H9 (cell line): ENCODE data around the gene TANK. TPM values are rescaled to one million over a fixed set of nuclear protein-coding genes. Genes with fewer than 3 reads are reported as not detected.
"Not testable (repeated sequence)": the region's sequence is repeated elsewhere in the genome, so short reads cannot be mapped to it uniquely, and the experiment has no call there.

ENCODE experiments used
- DNase-seq: peaks from one replicate; pipeline ENCODE4 v3.0.0-alpha.2; 2017
- H2AFZ ChIP-seq: one replicate; pipeline ENCODE4 v1.6.1; 2013; ENCODE audit warnings: mild to moderate bottlenecking, low read length, control low read depth, moderate library complexity
- H2AK5ac ChIP-seq: 2 replicates; pipeline ENCODE4 v1.6.1; 2013; ENCODE audit warnings: low read length, control low read depth, mixed read lengths; ENCODE audit not compliant: insufficient read length
- H2BK120ac ChIP-seq: one replicate; pipeline ENCODE4 v1.6.1; 2013; ENCODE audit warnings: low read depth, mild to moderate bottlenecking, low read length, control low read depth, inconsistent platforms; ENCODE audit not compliant: poor library complexity, severe bottlenecking
- H2BK12ac ChIP-seq: 2 replicates; pipeline ENCODE4 v1.6.1; 2013; ENCODE audit warnings: low read length, control low read depth, mixed read lengths, low read depth; ENCODE audit not compliant: insufficient read length
- H2BK15ac ChIP-seq: 2 replicates; pipeline ENCODE4 v1.6.1; 2013; ENCODE audit warnings: low read depth, low read length, control low read depth
- H2BK20ac ChIP-seq: one replicate; pipeline ENCODE4 v1.6.1; 2013; ENCODE audit warnings: low read depth, mild to moderate bottlenecking, low read length, control low read depth, inconsistent platforms; ENCODE audit not compliant: poor library complexity, severe bottlenecking
- H2BK5ac ChIP-seq: 2 replicates; pipeline ENCODE4 v1.6.1; 2013; ENCODE audit warnings: low read length, control low read depth, mixed read lengths; ENCODE audit not compliant: insufficient read length
- H3K14ac ChIP-seq: 2 replicates; pipeline ENCODE4 v1.6.1; 2013; ENCODE audit warnings: low read length, control low read depth; ENCODE audit not compliant: insufficient read depth
- H3K18ac ChIP-seq: 2 replicates; pipeline ENCODE4 v1.6.1; 2013; ENCODE audit warnings: low read depth, mild to moderate bottlenecking, mixed read lengths, low read length, control low read depth; ENCODE audit not compliant: insufficient read length
- H3K23ac ChIP-seq: 2 replicates; pipeline ENCODE4 v1.6.1; 2013; ENCODE audit warnings: low read length, control low read depth, mixed read lengths, low read depth; ENCODE audit not compliant: insufficient read length
- H3K23me2 ChIP-seq: 2 replicates; pipeline ENCODE4 v1.6.1; 2013; ENCODE audit warnings: low read depth, mild to moderate bottlenecking, mixed read lengths, low read length, control low read depth; ENCODE audit not compliant: insufficient read length, poor library complexity, severe bottlenecking
- H3K27ac ChIP-seq: 2 replicates; pipeline ENCODE4 v1.5.1; 2013; ENCODE audit warnings: low read length, control low read depth, mixed read lengths, low read depth; ENCODE audit not compliant: insufficient read length
- H3K27me3 ChIP-seq: 2 replicates; pipeline ENCODE4 v1.6.1; 2013; ENCODE audit warnings: low read length, control low read depth, inconsistent platforms; ENCODE audit not compliant: insufficient read depth
- H3K4ac ChIP-seq: 2 replicates; pipeline ENCODE4 v1.6.1; 2013; ENCODE audit warnings: low read depth, mild to moderate bottlenecking, control low read depth, inconsistent platforms, low read length, moderate library complexity
- H3K4me1 ChIP-seq: 2 replicates; pipeline ENCODE4 v1.6.1; 2013; ENCODE audit warnings: low read length, control low read depth, inconsistent platforms; ENCODE audit not compliant: insufficient read depth
- H3K4me2 ChIP-seq: 2 replicates; pipeline ENCODE4 v1.6.1; 2013; ENCODE audit warnings: low read length, control low read depth, mixed read lengths; ENCODE audit not compliant: insufficient read length, insufficient read depth
- H3K56ac ChIP-seq: 2 replicates; pipeline ENCODE4 v1.6.1; 2013; ENCODE audit warnings: low read depth, mild to moderate bottlenecking, mixed read lengths, low read length, control low read depth; ENCODE audit not compliant: insufficient read length
- H3K79me1 ChIP-seq: 2 replicates; pipeline ENCODE4 v1.6.1; 2013; ENCODE audit warnings: low read depth, mild to moderate bottlenecking, moderate library complexity, low read length, control low read depth, inconsistent platforms; ENCODE audit not compliant: insufficient read depth, poor library complexity, severe bottlenecking
- H3K79me2 ChIP-seq: 2 replicates; pipeline ENCODE4 v1.6.1; 2013; ENCODE audit warnings: low read length, control low read depth, inconsistent platforms; ENCODE audit not compliant: insufficient read depth
- H3K9ac ChIP-seq: 2 replicates; pipeline ENCODE4 v1.6.1; 2013; ENCODE audit warnings: low read length, control low read depth, mixed read lengths; ENCODE audit not compliant: insufficient read length; ENCODE audit errors: extremely low read depth
- H3K9me3 ChIP-seq: one replicate; pipeline ENCODE4 v1.6.1; 2013; ENCODE audit warnings: low read depth, low read length, inconsistent platforms; ENCODE audit not compliant: control insufficient read depth
- H3T11ph ChIP-seq: one replicate; pipeline ENCODE4 v1.6.1; 2013; ENCODE audit warnings: mild to moderate bottlenecking, low read length, control low read depth, inconsistent platforms
- H4K20me1 ChIP-seq: one replicate; pipeline ENCODE4 v1.6.1; 2013; ENCODE audit not compliant: control insufficient read depth, insufficient read length, insufficient read depth
- H4K5ac ChIP-seq: 2 replicates; pipeline ENCODE4 v1.6.1; 2013; ENCODE audit warnings: low read depth, mild to moderate bottlenecking, mixed read lengths, low read length, control low read depth; ENCODE audit not compliant: insufficient read length
- H4K8ac ChIP-seq: replicated peaks from 2 replicates; pipeline ENCODE4 v1.6.1; 2013; ENCODE audit warnings: low read length, control low read depth, mixed read lengths, low read depth; ENCODE audit not compliant: insufficient read length
- H4K91ac ChIP-seq: 2 replicates; pipeline ENCODE4 v1.6.1; 2013; ENCODE audit warnings: low read depth, mild to moderate bottlenecking, moderate library complexity, mixed read lengths, low read length, control low read depth; ENCODE audit not compliant: insufficient read length
- H3K27ac Mint-ChIP-seq, 3 experiments: 2 replicates in 2 of 3; 3 replicates in 1 of 3; pipeline ENCODE4 v1.8.0; 2020 to 2021; ENCODE audit warnings: mixed read lengths in 3 of 3, mild to moderate bottlenecking in 1 of 3, moderate library complexity in 1 of 3
- H3K27me3 Mint-ChIP-seq: 2 replicates; pipeline ENCODE4 v1.8.0; 2021; ENCODE audit warnings: low read depth, mild to moderate bottlenecking, moderate library complexity, mixed read lengths
- H3K36me3 Mint-ChIP-seq, 3 experiments: 2 replicates in 2 of 3; 3 replicates in 1 of 3; pipeline ENCODE4 v1.8.0; 2020 to 2021; ENCODE audit warnings: low read depth in 3 of 3, mixed read lengths in 3 of 3; ENCODE audit not compliant: insufficient read depth in 1 of 3
- H3K4me1 Mint-ChIP-seq, 2 experiments: 2 replicates each; pipeline ENCODE4 v1.8.0; 2020; ENCODE audit warnings: mixed read lengths in 2 of 2
- H3K4me3 Mint-ChIP-seq, 2 experiments: 2 replicates in 1 of 2; 3 replicates in 1 of 2; pipeline ENCODE4 v1.8.0; 2020 to 2021; ENCODE audit warnings: mild to moderate bottlenecking in 2 of 2, mixed read lengths in 2 of 2, moderate library complexity in 1 of 2
- H3K9me3 Mint-ChIP-seq, 2 experiments: 2 replicates in 1 of 2; 3 replicates in 1 of 2; pipeline ENCODE4 v1.8.0; 2020; ENCODE audit warnings: mild to moderate bottlenecking in 2 of 2, mixed read lengths in 2 of 2, moderate library complexity in 1 of 2
- WGBS: extraction: QIAGEN DNeasy Blood & Tissue Kit; methylation state at CpG from one replicate; pipeline ENCODE4 v1.1.7; 2013; ENCODE audit warnings: missing lambda C conversion rate, low lambda C conversion rate, mixed read lengths; ENCODE audit not compliant: insufficient read length; ENCODE audit errors: extremely low coverage; 5-methylcytosine and 5-hydroxymethylcytosine counted together
- total RNA-seq: library from RNA; stranded (reverse); gene quantifications from 2 replicates; pipeline ENCODE4 v1.2.1, GENCODE V29; 2021
- TF ChIP-seq, protein P1 (sequence below): fragments of 200-600 bp; sonication (generic); conservative IDR thresholded peaks from 3 replicates; pipeline ENCODE4 v1.8.0; 2021; ENCODE audit warnings: antibody characterized with exemption, mild to moderate bottlenecking

Gene TANK
- total RNA-seq, 1 experiment from 2014 or later, result 23.9 TPM

DNA sequence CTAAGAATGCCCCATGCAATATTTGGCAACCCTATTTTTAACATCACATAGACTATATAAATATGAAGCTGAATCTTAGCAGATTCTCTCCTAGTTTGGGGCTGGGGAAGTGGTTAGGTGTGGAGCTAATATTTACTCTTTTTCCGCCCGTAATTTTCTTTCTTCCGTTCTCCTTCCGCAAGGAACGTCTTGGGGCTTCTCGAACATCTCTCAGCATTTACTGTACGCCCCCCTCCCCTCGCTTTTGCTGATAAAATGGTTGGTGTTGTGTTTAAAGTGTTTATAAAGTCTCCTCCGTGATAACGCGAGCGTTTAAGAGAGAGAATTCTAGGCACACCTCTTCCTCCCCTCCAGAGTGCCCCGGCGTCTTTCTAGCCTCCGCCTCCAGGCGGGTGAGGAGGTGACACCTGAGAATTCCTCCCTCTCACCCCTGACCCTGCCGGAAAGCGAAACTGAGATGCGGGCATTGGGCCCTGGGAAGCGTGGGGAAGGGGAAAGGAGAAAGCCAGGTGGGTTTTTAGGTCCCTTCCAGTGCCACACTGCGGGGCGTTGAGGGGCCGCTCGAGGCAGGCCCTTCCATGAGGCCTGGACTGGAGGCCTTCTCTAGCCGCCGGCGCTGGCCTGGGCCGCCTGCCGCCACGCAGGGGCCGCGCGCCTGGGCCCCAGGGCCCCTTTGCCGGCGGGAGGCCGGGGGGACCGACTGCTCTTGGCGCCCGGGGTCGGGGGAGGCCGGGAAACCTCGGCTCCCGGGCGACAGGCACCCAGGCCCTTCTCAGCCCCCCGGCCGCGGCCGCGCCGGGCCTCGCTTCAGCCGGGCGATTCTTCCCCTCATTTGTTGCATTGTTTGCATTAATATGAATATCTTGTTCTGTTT, 84.4 kb downstream of the TANK start:
- not testable (repeated sequence) for H3K4ac ChIP-seq, H2AK5ac ChIP-seq, H3K14ac ChIP-seq, H3K56ac ChIP-seq, H2BK15ac ChIP-seq, H4K8ac ChIP-seq, H3K9me3 ChIP-seq, H3K4me1 ChIP-seq, H2BK12ac ChIP-seq, H4K20me1 ChIP-seq, H4K91ac ChIP-seq, H3K27me3 ChIP-seq, H3K18ac ChIP-seq, H3K79me1 ChIP-seq, H3K23ac ChIP-seq, H3K9me3 Mint-ChIP-seq, H3K23me2 ChIP-seq, H2BK20ac ChIP-seq, H2BK5ac ChIP-seq, H3K79me2 ChIP-seq, H3K27ac ChIP-seq, H4K5ac ChIP-seq, H2BK120ac ChIP-seq, H3T11ph ChIP-seq, H3K36me3 Mint-ChIP-seq
- peak overlapping the region; percentile 72 for H3K9ac ChIP-seq
- TF ChIP-seq, protein P1, sequence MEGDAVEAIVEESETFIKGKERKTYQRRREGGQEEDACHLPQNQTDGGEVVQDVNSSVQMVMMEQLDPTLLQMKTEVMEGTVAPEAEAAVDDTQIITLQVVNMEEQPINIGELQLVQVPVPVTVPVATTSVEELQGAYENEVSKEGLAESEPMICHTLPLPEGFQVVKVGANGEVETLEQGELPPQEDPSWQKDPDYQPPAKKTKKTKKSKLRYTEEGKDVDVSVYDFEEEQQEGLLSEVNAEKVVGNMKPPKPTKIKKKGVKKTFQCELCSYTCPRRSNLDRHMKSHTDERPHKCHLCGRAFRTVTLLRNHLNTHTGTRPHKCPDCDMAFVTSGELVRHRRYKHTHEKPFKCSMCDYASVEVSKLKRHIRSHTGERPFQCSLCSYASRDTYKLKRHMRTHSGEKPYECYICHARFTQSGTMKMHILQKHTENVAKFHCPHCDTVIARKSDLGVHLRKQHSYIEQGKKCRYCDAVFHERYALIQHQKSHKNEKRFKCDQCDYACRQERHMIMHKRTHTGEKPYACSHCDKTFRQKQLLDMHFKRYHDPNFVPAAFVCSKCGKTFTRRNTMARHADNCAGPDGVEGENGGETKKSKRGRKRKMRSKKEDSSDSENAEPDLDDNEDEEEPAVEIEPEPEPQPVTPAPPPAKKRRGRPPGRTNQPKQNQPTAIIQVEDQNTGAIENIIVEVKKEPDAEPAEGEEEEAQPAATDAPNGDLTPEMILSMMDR, result 0 out of 3 replicates have a peak, but pooled peaks have one; percentile 17
- Mint-ChIP-seq H3K4me3 (peak overlapping the region; percentile 80 to 82), H3K4me1 (peaks cover 39 to 41% of the 10 kb centered on the region in 2 experiments), H3K27me3 (peaks cover 33% of the 10 kb centered on the region), H3K27ac (peak overlapping the region; percentile 22 to 96 (median 57); a peak in 6 of 7 replicates)
- peak overlapping the region; percentile 79 for H2AFZ ChIP-seq
- peak overlapping the region; percentile 54 for H3K4me2 ChIP-seq
- WGBS, result no CpG with 5 or more reads among the region's 53 CpGs
- DNase-seq, result peak; percentile 85
